ENCODE results near the gene SLC26A11.
"Not testable (repeated sequence)": the region's sequence is repeated elsewhere in the genome, so short reads cannot be mapped to it uniquely, and the experiment has no call there.

Gene SLC26A11

DNA sequence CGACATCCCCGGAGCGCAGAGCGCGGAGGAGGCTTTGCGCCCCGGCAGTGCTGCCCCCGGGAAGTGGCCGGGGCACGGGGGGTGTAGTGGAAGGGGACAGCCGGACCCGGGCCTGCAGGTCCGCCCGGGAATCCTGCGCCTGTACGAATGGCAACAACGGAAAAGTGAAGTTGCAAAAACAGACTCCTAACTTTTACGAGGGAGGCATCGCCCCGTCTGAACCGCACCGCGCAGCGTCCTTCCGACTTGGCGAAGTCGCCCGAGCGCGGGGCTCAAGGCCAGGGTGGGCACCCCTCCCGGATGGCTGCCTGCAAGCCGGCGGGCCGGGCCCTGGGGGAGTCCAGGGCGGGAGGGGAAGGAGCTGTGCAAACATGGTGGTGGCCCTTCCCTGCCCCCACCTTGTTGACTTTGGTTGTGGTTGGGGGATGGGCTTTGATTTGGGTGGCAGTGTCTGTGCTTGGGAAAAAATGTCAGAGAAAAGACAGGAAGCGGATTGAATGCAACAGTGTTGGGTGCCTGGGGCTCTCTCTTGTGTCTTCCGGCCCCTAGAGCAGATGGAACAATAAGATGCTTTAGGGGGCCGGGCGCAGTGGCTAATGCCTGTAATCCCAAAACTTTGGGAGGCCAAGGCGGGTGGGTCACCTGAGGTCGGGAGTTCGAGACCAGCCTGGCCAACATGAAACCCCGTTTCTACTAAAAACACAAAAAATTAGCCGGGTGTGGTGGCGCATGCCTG, 41.1 kb downstream of the SLC26A11 start:
- DNase-seq (ENCODE audit: low spot score) = peak; percentile 78

DNA sequence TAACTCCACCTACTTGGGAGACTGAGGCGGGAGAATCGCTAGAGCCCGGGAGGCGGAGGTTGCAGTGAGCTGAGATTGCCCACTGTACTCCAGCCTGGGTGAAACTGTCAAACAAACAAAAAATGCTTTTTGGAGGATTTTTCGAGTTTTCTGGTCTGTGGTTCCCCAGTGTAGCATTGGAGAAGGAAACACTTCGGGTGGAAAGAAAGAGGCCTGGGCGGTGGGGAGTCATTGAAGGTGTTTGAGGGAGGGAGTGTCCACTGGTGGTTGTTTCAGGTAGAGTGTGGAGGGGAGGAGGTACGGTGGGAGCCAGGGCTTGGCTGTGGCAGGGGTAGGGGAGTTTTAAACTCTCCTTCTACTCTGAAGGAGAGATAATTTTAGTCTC, 41.7 kb downstream of the SLC26A11 start:
- DNase-seq (ENCODE audit: low spot score) = no peak

GRCh38 chr17:80262291-80262690, 42.1 kb downstream of the SLC26A11 start:
- DNase-seq (ENCODE audit: low spot score) = no peak

DNA sequence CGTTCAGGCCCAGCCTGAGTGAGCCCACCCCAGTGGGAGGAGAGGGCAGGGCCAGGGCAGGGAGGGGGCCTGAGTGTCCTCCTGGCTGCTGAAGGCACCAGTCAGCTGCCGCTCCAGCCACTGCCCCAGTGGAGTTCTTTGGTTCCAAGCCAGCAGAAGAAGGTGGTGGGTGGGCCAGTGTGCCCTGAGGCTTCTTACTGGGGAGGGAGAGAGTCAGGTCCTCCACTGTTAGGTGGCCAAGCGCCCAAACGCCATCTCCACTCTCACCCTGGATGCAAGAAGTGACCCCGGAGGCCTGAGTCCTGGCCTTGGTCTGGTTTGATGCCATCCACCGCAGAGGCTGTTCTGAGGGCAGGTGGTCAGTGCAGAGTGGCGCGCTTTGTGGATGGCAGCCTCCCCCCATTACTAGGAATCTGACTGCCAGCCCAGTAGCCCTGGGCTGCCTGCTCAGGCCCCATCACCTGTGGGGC, 42.6 kb downstream of the SLC26A11 start:
- no peak for DNase-seq (ENCODE audit: low spot score)

- peak; percentile 88 for DNase-seq (ENCODE audit: low spot score)
Measured at GRCh38 chr17:80263253-80264204, 43.3 kb downstream of the SLC26A11 start.

GRCh38 chr17:80264205-80265075, 44.2 kb downstream of the SLC26A11 start:
- peak; percentile 50 for DNase-seq (ENCODE audit: low spot score)

GRCh38 chr17:80265205-80266068, 45.2 kb downstream of the SLC26A11 start:
- DNase-seq (ENCODE audit: low spot score) = peak; percentile 71

- DNase-seq (ENCODE audit: low spot score) = no peak
Measured at GRCh38 chr17:80267391-80267790, 47.2 kb downstream of the SLC26A11 start.

GRCh38 chr17:80268427-80268826, 48.2 kb downstream of the SLC26A11 start:
- no peak for DNase-seq (ENCODE audit: low spot score)

DNA sequence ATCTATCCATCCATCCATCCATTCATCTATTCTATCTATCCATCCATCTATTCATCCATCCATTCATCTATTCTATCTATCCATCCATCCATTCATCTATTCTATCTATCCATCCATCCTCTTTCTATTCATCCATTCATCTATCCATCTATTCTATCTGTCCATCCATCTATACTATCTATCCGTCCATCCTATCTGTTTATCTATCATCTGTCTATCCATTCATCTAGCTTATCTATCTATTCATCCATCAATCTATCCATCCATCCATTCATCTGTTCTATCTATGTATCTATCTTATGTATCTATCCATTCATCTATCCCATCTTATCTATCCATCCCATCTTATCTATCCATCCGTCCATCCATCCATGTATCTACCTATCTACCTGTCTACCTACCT, 49.2 kb downstream of the SLC26A11 start:
- DNase-seq (ENCODE audit: low spot score) = no peak

GRCh38 chr17:80270104-80270503, 49.9 kb downstream of the SLC26A11 start:
- no peak for DNase-seq (ENCODE audit: low spot score)

DNA sequence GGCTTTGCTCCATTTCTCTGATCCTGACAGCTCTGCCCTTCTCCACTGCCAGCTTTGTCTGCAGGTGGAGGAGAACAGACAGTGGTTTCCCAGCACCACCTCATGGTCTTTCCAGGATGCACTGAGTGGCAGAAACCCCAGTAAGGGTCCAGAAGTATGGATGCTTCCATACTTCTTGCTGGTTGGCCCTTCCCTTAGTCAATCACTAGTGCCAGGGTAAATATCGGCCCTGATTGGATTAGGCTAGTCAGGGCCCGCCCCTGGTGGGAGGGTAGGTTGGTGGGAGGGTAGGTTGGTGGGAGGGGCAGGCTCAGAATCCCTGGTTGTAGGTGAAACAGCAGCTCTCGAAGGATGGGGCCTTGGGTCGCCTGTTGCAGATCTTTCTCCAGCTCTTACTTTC, 50.6 kb downstream of the SLC26A11 start:
- DNase-seq (ENCODE audit: low spot score) = peak; percentile 41

DNA sequence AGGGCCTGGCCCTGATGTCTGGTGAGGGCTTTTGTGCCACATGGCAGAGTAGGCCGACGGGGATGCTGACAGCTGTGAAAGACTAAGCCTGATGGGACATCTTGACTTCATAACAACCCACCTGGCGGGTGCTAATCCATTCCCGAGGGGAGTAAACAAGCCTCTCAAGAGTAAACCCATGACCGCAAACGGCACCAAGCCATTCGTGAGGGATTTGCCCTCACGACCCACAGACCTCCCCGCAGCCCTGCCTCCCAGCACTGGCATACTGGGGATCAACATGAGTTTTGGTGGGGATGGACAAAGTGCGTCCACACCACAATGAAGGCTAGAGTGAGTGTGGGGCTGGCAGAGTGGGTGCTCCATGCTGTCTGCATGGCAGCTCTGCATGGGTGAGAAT, 52.1 kb downstream of the SLC26A11 start:
- DNase-seq (ENCODE audit: low spot score) = no peak

DNA sequence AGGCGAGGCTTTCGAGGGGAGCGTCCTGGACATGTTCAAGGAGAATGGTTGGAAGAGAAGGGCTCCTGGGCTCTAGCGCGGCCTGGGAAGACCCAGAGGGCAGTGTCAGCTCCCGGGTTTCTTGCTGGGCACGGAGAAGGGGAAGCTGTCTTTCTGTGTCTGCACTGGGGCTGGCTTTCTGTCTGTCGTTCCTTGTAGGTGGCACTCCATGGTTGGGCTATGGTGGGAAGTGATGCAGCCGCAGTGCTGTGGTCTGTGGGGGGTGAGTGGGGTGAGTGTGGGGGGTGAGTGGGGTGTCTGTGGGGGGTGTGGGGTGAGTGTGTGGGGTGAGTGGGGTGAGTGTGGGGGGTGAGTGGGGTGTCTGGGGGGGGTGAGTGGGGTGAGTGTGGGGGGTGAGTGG, 54.1 kb downstream of the SLC26A11 start:
- DNase-seq (ENCODE audit: low spot score) = no peak

DNA sequence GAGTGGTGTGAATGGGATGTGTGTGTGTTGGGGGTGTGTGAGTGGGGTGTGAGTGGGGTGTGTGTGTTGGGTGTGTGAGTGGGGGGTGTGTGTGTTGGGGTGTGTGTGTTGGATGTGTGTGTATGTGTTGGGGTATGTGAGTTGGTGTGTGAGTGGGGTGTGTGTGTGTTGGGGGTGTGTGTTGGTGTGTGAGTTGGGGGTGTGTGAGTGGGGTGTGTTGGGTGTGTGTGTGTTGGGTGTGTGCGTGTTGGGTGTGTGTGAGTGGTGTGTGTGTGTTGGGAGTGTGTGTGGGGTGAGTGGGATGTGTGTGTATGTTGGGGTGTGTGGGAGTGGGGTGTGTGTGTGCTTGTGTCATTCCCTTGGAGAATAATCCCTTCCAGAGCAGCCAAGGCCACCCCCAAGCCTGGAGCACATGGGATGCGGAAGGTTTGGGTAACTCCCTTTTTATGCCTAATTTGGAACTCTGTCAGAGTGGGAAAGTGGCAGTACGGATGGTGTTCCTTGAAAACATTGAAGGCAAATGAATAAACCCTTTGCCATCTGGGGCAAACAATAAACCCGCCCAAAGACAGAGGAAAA, 54.7 kb downstream of the SLC26A11 start:
- DNase-seq (ENCODE audit: low spot score) = no peak

GRCh38 chr17:80275857-80276256, 55.6 kb downstream of the SLC26A11 start:
- DNase-seq (ENCODE audit: low spot score) = not testable (repeated sequence)

GRCh38 chr17:80277751-80278671, 57.8 kb downstream of the SLC26A11 start:
- no peak for DNase-seq (ENCODE audit: low spot score)

DNA sequence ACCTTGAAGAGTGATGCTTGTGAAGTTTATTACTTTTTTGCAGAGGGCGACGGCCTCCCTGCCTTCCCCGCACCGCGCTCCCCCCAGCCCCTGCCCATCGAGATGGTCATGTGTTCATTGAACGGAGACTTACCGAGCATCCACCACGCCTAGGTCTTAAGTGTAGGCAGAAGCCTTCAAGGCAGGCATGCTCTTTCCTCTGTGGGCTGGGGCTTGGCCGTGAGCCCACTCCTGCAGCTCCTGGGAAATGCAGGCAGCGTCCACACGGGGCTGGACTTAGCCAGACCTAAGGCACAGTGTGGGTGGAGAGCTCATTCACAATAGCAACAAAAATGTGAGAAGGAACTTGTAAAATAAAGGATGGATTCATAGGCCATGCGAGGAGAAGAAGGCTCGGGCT, 59.7 kb downstream of the SLC26A11 start:
- DNase-seq (ENCODE audit: low spot score) = no peak

- DNase-seq (ENCODE audit: low spot score) = no peak
Measured at GRCh38 chr17:80281516-80281915, 61.3 kb downstream of the SLC26A11 start.

Measured in CD4-positive, alpha-beta T cell treated with Interleukin-15 for 4 hours (primary cell).